Transverse colon (tissue), 4 donors: ENCODE measurements around the gene DDR2. TPM values are rescaled to one million over a fixed set of nuclear protein-coding genes. Genes with fewer than 3 reads are reported as not detected.
A peak's percentile ranks its signal among the peaks of the same experiment; 100 is the strongest.

Experiments
- DNase-seq: peaks from one replicate; pipeline ENCODE4 v3.0.0-alpha.2; 2019
- H3K27ac ChIP-seq, 4 donors: fragments of 200-600 bp; sonication (generic); 2 replicates each; pipeline ENCODE4 v1.5.1; 2016 to 2018; ENCODE audit warnings: inconsistent platforms in 4 of 4
- H3K27me3 ChIP-seq: fragments of 200-600 bp; sonication (generic); 2 replicates; pipeline ENCODE4 v1.5.1; 2017; ENCODE audit warnings: inconsistent platforms
- H3K36me3 ChIP-seq, 4 donors: fragments of 200-600 bp; sonication (generic); 2 replicates each; pipeline ENCODE4 v1.5.1; 2017 to 2019; ENCODE audit warnings: inconsistent platforms in 4 of 4
- H3K4me1 ChIP-seq, 4 donors: fragments of 200-600 bp; sonication (generic); 2 replicates each; pipeline ENCODE4 v1.5.1; 2017 to 2020; ENCODE audit warnings: inconsistent platforms in 4 of 4
- H3K4me3 ChIP-seq, 4 donors: fragments of 200-600 bp; sonication (generic); 1 replicate in 1 of 4; 2 replicates in 3 of 4; pipeline versions ENCODE4 v1.5.1 to v1.6.1; 2017 to 2019; ENCODE audit warnings: inconsistent platforms in 4 of 4
- H3K9me3 ChIP-seq, 2 donors: fragments of 200-600 bp; sonication (generic); 2 replicates each; pipeline ENCODE4 v1.5.1; 2017 to 2019; ENCODE audit warnings: inconsistent platforms in 2 of 2
- EP300 ChIP-seq: sonication (generic); formaldehyde crosslinking; IDR thresholded peaks from one replicate; pipeline ENCODE4 v1.6.1; 2017; ENCODE audit warnings: antibody characterized with exemption, low read depth
- POLR2A ChIP-seq: fragments of 450-650 bp; IDR thresholded peaks from one replicate; pipeline ENCODE4 v1.6.1; 2016; ENCODE audit warnings: antibody characterized with exemption, mild to moderate bottlenecking, moderate library complexity
- POLR2AphosphoS5 ChIP-seq, 3 donors: sonication (generic); formaldehyde crosslinking; IDR thresholded peaks; one replicate each; pipeline ENCODE4 v1.6.1; 2016; ENCODE audit warnings: antibody characterized with exemption in 3 of 3
- WGBS, 2 donors: methylation state at CpG; one replicate each; pipeline ENCODE4 v1.1.5; 2018; ENCODE audit warnings: low coverage in 1 of 2; 5-methylcytosine and 5-hydroxymethylcytosine counted together
- in situ Hi-C, 4 donors: fragments of 200-750 bp; cut with MboI; loops; one replicate each; pipeline versions ENCODE4 v1.15.0 to v1.15.1; 2017; ENCODE audit warnings: low sequenced_read_pairs in 3 of 4, low pct_ligation_motif_present in 1 of 4, low pct_unique_long_range_greater_than_20kb in 1 of 4
- intact Hi-C: fragments of 100-400 bp; cut with DNase I; formaldehyde crosslinking; loops from one replicate; pipeline ENCODE4 v1.15.1; 2023; ENCODE audit warnings: low total_unique reads
- total RNA-seq, 4 donors: library from RNA; depleted of rRNA; stranded (reverse); fragments of >200 nt; gene quantifications; one replicate each; pipeline ENCODE4 v1.1.0, GENCODE V29; 2016
- TF ChIP-seq, protein P1 (sequence below), 5 experiments: fragments of 200-600 bp in 3 of 5; fragments of 450-650 bp in 2 of 5; sonication (generic) in 3 of 5; IDR thresholded peaks; 1 replicate in 2 of 5; 2 replicates in 3 of 5; pipeline ENCODE4 v1.5.1; 2016 to 2017; ENCODE audit warnings: antibody characterized with exemption in 5 of 5, inconsistent platforms in 3 of 5, mild to moderate bottlenecking in 2 of 5, moderate library complexity in 1 of 5

DDR2 gene
- total RNA-seq, 4 donors from 2014 or later, result 33.3 to 54.1 (median 42.2) TPM

DNA sequence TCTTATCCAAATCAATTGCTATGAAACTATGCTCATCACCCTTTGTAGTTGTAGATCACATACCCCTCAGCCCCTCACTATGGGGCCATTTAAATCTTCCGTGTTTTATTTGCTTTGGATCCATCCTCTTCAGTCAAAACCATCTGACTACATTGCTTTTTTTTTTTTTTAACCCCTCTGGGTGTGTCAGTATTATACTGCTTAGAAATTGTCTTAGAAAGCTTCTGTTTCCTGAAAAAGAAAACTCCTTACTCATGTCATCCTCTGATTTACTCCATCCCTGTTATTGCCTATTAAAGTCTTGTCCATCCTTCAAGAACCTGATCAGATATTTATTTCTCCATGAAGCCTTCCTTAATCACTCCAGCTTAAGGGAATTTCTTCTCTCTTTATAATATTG is 84.3 kb downstream of the DDR2 start:
- intact Hi-C loops, result no loop called here
- Histone ChIP-seq H3K27me3 (no peaks in the 10 kb centered on the region), H3K27ac (peak overlapping the region in 3 of 4 donors; percentile 22 to 64 (median 51)), H3K4me1 (peaks cover 0 to 7% (median 5%) of the 10 kb centered on the region in 4 donors), H3K36me3 (no peaks in the 10 kb centered on the region), H3K9me3 (no peaks in the 10 kb centered on the region), H3K4me3 (no peak overlapping the region)
- 40 to 57% methylated on average over 1 of the region's 1 CpG for WGBS, 2 donors
- DNase-seq, result no peak
- in situ Hi-C loops, result no loop called here
- TF ChIP-seq, protein P1, sequence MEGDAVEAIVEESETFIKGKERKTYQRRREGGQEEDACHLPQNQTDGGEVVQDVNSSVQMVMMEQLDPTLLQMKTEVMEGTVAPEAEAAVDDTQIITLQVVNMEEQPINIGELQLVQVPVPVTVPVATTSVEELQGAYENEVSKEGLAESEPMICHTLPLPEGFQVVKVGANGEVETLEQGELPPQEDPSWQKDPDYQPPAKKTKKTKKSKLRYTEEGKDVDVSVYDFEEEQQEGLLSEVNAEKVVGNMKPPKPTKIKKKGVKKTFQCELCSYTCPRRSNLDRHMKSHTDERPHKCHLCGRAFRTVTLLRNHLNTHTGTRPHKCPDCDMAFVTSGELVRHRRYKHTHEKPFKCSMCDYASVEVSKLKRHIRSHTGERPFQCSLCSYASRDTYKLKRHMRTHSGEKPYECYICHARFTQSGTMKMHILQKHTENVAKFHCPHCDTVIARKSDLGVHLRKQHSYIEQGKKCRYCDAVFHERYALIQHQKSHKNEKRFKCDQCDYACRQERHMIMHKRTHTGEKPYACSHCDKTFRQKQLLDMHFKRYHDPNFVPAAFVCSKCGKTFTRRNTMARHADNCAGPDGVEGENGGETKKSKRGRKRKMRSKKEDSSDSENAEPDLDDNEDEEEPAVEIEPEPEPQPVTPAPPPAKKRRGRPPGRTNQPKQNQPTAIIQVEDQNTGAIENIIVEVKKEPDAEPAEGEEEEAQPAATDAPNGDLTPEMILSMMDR (IDR thresholded peaks at IDR 0.05), result no peak
- TF ChIP-seq POLR2A (no peak), EP300 (no peak), POLR2AphosphoS5 (IDR thresholded peaks at IDR 0.05) (no peak)

- DNase-seq, result no peak
- Histone ChIP-seq H3K9me3 (no peaks in the 10 kb centered on the region), H3K36me3 (no peaks in the 10 kb centered on the region), H3K4me3 (no peak overlapping the region), H3K4me1 (peaks cover 0 to 7% (median 2%) of the 10 kb centered on the region in 4 donors), H3K27me3 (no peaks in the 10 kb centered on the region), H3K27ac (peak overlapping the region in 2 of 4 donors; percentile 22 to 64)
- intact Hi-C loops (no loop called here), in situ Hi-C loops (no loop called here)
- WGBS, 2 donors, result 74 to 85% methylated on average over 1 of the region's 1 CpG
- TF ChIP-seq POLR2A (no peak), EP300 (no peak), POLR2AphosphoS5 (IDR thresholded peaks at IDR 0.05) (no peak)
- TF ChIP-seq, protein P1 (IDR thresholded peaks at IDR 0.05), result no peak
Measured at GRCh38 chr1:162717548-162718184, 85.4 kb downstream of the DDR2 start.

- peak overlapping the region in 3 of 4 donors; percentile 5 to 62 (median 18) for H3K27ac ChIP-seq
- 45 to 64% methylated on average over 1 of the region's 1 CpG for WGBS, 2 donors
- in situ Hi-C loops, result no loop called here
- peaks cover 0 to 7% (median 2%) of the 10 kb centered on the region in 4 donors for H3K4me1 ChIP-seq
- DNase-seq, result no peak
- no peaks in the 10 kb centered on the region for H3K9me3 ChIP-seq
- H3K4me3 ChIP-seq, result no peak overlapping the region
- no peaks in the 10 kb centered on the region for H3K36me3 ChIP-seq
- intact Hi-C loops, result no loop called here
- no peaks in the 10 kb centered on the region for H3K27me3 ChIP-seq
- TF ChIP-seq POLR2A (no peak), EP300 (peak; percentile 74), POLR2AphosphoS5 (IDR thresholded peaks at IDR 0.05) (peak in 2 of 3 donors; percentile 49 to 50)
- TF ChIP-seq, protein P1 (IDR thresholded peaks at IDR 0.05), result no peak
Measured at GRCh38 chr1:162719678-162720077, 87.4 kb downstream of the DDR2 start.

GRCh38 chr1:162720996-162721395 is 88.7 kb downstream of the DDR2 start:
- TF ChIP-seq, protein P1 (IDR thresholded peaks at IDR 0.05), result no peak
- TF ChIP-seq POLR2A, result no peak
- TF ChIP-seq POLR2AphosphoS5 (IDR thresholded peaks at IDR 0.05), result no peak
- no peak for TF ChIP-seq EP300
- no peak for DNase-seq
- H3K36me3 ChIP-seq, result no peaks in the 10 kb centered on the region
- H3K4me3 ChIP-seq, result no peak overlapping the region
- no peak overlapping the region for H3K27ac ChIP-seq
- H3K4me1 ChIP-seq, result peaks cover 0 to 13% (median under 1%) of the 10 kb centered on the region in 4 donors
- no peaks in the 10 kb centered on the region for H3K9me3 ChIP-seq
- intact Hi-C loops, result no loop called here
- WGBS, 2 donors, result 91 to 100% methylated on average over 1 of the region's 1 CpG
- H3K27me3 ChIP-seq, result no peaks in the 10 kb centered on the region
- in situ Hi-C loops, result no loop called here
